ENCODE data around the gene FAM25A. TPM values are rescaled to one million over a fixed set of nuclear protein-coding genes. Genes with fewer than 3 reads are reported as not detected.
"Not testable (repeated sequence)": the region's sequence is repeated elsewhere in the genome, so short reads cannot be mapped to it uniquely, and the experiment has no call there.

Gene FAM25A
- polyA plus RNA-seq (2012; ENCODE audit: insufficient read length, low read depth), result not detected

DNA sequence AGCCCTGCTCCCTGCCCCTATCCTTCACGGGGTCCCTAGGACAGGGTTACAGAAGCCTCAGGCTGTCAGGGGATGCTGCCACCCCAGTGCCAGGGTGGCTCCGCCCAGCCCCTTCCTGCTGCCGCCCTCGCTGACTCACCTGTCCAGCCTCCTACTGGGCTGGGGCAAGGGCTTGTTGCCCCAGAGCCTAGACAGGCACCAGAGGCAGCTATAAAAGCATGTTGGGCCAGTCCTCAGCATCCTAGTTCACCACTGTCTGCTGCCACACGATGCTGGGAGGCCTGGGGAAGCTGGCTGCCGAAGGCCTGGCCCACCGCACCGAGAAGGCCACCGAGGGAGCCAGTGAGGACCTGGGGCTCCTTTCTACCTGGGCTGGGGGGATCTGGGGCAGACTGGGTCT, at the start of gene FAM25A:
TSS of gene FAM25A (plus strand) at position 239 of the 400 bp plus-strand sequence. CDS start at position 270, 31 bp downstream.
- TF ChIP-seq TAF1 (IDR thresholded peaks at IDR 0.05; ENCODE audit: borderline replicate concordance, insufficient read depth, low read length); SIN3A (IDR thresholded peaks at IDR 0.05; ENCODE audit: borderline replicate concordance, insufficient read depth, low read length); POLR2AphosphoS5 (IDR thresholded peaks at IDR 0.05; ENCODE audit: low read depth, low read length): not testable (repeated sequence)

DNA sequence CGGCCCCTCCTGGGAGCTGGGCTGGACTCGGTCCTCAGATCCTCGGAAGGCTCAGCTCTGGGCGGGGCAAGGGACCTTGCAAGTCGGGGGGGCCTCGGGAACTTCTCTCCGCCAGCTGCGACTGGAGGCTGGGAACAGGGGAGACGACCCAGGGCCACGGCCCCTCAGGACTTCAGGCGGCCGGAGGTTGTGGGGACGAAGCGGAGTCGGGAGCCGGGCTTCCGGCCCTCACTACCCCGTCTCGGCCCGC, 49.2 kb upstream of the FAM25A start:
- TF ChIP-seq FOXP2 (optimal IDR thresholded peaks at IDR 0.05; ENCODE audit: borderline replicate concordance, extremely low read depth, extremely low read length, insufficient read depth) (no peak), TAF1 (IDR thresholded peaks at IDR 0.05; ENCODE audit: borderline replicate concordance, insufficient read depth, low read length) (no peak), SIN3A (IDR thresholded peaks at IDR 0.05; ENCODE audit: borderline replicate concordance, insufficient read depth, low read length) (no peak), POLR2AphosphoS5 (IDR thresholded peaks at IDR 0.05; ENCODE audit: low read depth, low read length) (no peak)
- TF ChIP-seq, protein P1, sequence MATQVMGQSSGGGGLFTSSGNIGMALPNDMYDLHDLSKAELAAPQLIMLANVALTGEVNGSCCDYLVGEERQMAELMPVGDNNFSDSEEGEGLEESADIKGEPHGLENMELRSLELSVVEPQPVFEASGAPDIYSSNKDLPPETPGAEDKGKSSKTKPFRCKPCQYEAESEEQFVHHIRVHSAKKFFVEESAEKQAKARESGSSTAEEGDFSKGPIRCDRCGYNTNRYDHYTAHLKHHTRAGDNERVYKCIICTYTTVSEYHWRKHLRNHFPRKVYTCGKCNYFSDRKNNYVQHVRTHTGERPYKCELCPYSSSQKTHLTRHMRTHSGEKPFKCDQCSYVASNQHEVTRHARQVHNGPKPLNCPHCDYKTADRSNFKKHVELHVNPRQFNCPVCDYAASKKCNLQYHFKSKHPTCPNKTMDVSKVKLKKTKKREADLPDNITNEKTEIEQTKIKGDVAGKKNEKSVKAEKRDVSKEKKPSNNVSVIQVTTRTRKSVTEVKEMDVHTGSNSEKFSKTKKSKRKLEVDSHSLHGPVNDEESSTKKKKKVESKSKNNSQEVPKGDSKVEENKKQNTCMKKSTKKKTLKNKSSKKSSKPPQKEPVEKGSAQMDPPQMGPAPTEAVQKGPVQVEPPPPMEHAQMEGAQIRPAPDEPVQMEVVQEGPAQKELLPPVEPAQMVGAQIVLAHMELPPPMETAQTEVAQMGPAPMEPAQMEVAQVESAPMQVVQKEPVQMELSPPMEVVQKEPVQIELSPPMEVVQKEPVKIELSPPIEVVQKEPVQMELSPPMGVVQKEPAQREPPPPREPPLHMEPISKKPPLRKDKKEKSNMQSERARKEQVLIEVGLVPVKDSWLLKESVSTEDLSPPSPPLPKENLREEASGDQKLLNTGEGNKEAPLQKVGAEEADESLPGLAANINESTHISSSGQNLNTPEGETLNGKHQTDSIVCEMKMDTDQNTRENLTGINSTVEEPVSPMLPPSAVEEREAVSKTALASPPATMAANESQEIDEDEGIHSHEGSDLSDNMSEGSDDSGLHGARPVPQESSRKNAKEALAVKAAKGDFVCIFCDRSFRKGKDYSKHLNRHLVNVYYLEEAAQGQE (IDR thresholded peaks at IDR 0.05; ENCODE audit: insufficient read depth in 1 of 2, low read depth in 2 of 2, low read length in 2 of 2), result no peak

DNA sequence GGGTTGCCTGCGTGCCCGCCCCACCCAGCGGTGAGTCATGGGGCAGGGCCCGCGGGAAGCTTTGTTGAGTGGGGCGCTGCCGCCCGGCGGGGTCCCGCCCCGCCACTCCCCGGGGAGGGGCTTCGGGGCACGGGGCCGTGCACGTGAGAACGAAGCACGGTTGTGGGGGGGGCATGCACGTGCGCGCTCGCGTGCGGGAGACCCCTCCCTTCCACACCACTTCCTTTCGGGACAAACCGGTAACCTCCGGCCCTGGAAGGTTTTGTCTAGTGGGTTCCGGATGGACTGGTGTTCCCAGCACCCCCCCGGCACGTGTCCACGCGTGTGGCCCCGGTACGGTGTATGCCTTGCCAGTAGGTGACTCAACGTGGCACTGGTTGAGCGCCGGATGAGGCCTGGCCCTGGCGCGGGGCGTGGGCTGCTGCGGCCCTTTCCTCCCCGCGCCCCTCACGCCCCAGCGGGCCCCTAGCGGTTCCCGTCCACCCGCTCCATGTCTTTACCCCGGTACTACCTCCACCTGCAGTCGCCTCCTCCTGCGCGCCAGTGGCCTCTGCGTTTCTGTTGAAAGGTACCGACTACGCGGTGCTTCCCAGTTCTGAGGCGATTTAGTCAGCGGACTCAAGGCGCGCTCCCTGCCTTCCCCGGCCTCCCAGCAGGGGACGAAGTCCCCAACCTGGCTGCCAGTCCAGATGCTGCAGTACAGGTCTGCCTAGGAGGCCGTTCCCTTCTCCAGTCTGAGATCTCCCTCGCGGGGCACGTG, 48.7 kb upstream of the FAM25A start:
- TF ChIP-seq FOXP2 (optimal IDR thresholded peaks at IDR 0.05; ENCODE audit: borderline replicate concordance, extremely low read depth, extremely low read length, insufficient read depth), result no peak
- no peak for TF ChIP-seq TAF1 (IDR thresholded peaks at IDR 0.05; ENCODE audit: borderline replicate concordance, insufficient read depth, low read length)
- TF ChIP-seq, protein P1 (IDR thresholded peaks at IDR 0.05; ENCODE audit: insufficient read depth in 1 of 2, low read depth in 2 of 2, low read length in 2 of 2), result no peak
- no peak for TF ChIP-seq POLR2AphosphoS5 (IDR thresholded peaks at IDR 0.05; ENCODE audit: low read depth, low read length)
- TF ChIP-seq SIN3A (IDR thresholded peaks at IDR 0.05; ENCODE audit: borderline replicate concordance, insufficient read depth, low read length), result no peak

DNA sequence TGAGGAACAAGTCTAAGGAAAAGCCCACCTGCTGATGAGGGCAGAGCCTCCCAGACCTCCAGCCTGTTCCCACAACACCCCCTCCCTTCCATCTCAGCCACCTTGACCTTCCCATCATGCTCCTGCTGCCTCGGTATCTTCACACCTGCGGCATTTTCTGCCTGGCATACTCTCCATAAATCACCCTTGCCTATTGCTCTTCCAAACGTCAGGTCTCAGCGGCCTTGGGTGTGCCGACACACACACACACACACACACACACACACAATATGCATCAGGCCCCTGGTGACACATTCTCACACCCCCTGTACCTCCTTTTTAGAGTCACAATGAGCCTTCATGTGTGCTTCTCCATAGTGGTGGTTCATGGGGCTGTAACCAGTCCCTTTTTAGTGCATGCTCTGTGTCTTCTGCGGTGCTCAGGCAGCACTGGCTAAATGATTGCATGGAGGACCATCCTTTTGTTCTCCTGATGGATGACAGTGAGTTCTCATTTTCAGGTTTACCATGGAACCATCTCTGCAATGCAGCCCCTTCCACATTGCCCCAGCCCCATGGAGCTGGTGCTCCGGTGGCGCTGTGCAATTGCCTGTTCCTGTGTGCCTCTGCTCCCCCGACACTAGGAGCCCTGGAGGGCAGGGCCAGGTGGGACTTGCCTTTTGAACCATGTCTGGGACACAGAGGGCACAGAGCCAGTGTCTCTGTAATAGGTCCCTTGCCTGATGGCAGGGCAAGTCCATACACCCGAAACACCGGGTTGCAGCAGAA, 47.3 kb upstream of the FAM25A start:
- TF ChIP-seq TAF1 (IDR thresholded peaks at IDR 0.05; ENCODE audit: borderline replicate concordance, insufficient read depth, low read length) (no peak), POLR2AphosphoS5 (IDR thresholded peaks at IDR 0.05; ENCODE audit: low read depth, low read length) (no peak)

DNA sequence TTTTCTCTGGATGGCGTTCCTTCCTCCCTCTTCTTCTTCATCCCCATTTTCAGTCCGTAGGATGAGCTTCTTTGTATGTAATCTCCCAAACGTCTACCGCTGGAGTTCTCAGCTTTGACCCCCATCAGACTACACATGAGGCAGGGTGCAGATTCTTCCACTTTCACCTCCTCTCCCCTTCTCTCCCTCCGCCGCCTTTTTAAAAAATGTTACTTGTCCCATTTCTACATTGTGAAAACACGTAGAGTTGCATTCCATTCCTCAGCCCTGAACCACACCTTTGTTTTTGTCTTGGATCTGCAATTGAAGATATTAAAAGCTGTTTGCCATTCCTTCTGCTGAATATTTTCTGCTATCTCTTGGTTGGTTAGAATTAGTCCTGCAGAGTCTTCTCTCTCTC, 45.6 kb upstream of the FAM25A start:
- TF ChIP-seq, protein P1 (IDR thresholded peaks at IDR 0.05; ENCODE audit: insufficient read depth in 1 of 2, low read depth in 2 of 2, low read length in 2 of 2), result no peak
- TF ChIP-seq SIN3A (IDR thresholded peaks at IDR 0.05; ENCODE audit: borderline replicate concordance, insufficient read depth, low read length) (no peak), FOXP2 (optimal IDR thresholded peaks at IDR 0.05; ENCODE audit: borderline replicate concordance, extremely low read depth, extremely low read length, insufficient read depth) (no peak), POLR2AphosphoS5 (IDR thresholded peaks at IDR 0.05; ENCODE audit: low read depth, low read length) (no peak), TAF1 (IDR thresholded peaks at IDR 0.05; ENCODE audit: borderline replicate concordance, insufficient read depth, low read length) (no peak)

All from PFSK-1 (cell line).